Mammary epithelial cell (primary cell): Measurements from ENCODE around the gene TAB3.

Experiments
- CTCF ChIP-seq, 2 donors: IDR thresholded peaks in 1 of 2; conservative IDR thresholded peaks in 1 of 2; 2 replicates each; pipeline ENCODE4 v1.5.1; 2011 to 2012; ENCODE audit warnings: inconsistent platforms in 2 of 2, low read length in 2 of 2, mild to moderate bottlenecking in 2 of 2, control low read depth in 1 of 2, low read depth in 1 of 2; ENCODE audit not compliant: insufficient read depth in 1 of 2; ENCODE audit errors: extremely low read depth in 1 of 2
- EZH2 ChIP-seq: IDR thresholded peaks from 2 replicates; pipeline ENCODE4 v1.6.1; 2012; ENCODE audit warnings: low read length, inconsistent platforms, borderline replicate concordance

GRCh38 chrX:30798810-30799209 is 90.2 kb downstream of the TAB3 start:
- TF ChIP-seq EZH2 (no peak), CTCF (conservative IDR thresholded peaks at IDR 0.05 in 1 of 2, IDR thresholded peaks at IDR 0.05 in 1 of 2; ENCODE audit: extremely low read depth in 1 of 2, insufficient read depth in 1 of 2, low read depth in 1 of 2, low read length in 2 of 2) (no peak)
